Omental fat pad (tissue), 4 donors: ENCODE results near the gene HIC1. TPM values are rescaled to one million over a fixed set of nuclear protein-coding genes. Genes with fewer than 3 reads are reported as not detected.

ENCODE experiments used
- ATAC-seq: fragments of 150-250 bp; one replicate; pipeline ENCODE4 v1.9.1; 2016; ENCODE audit warnings: mild to moderate bottlenecking, moderate library complexity; ENCODE audit not compliant: low FRiP score
- DNase-seq: peaks from one replicate; pipeline ENCODE4 v3.0.0-alpha.2; 2019; ENCODE audit warnings: low spot score
- total RNA-seq, 4 donors: library from RNA; depleted of rRNA; stranded (reverse); fragments of >200 nt; gene quantifications; one replicate each; pipeline ENCODE4 v1.1.0, GENCODE V29; 2016
- TF ChIP-seq, protein P1 (sequence below), 3 donors: fragments of 450-650 bp; IDR thresholded peaks; one replicate each; pipeline ENCODE4 v1.5.1; 2016 to 2017; ENCODE audit warnings: antibody characterized with exemption in 3 of 3, mild to moderate bottlenecking in 3 of 3, moderate library complexity in 2 of 3

HIC1 gene
- total RNA-seq, 4 donors from 2014 or later: 9.9 to 63.8 (median 37.3) TPM

GRCh38 chr17:2013994-2014317, 40.9 kb upstream of the HIC1 start:
- DNase-seq: no peak

DNA sequence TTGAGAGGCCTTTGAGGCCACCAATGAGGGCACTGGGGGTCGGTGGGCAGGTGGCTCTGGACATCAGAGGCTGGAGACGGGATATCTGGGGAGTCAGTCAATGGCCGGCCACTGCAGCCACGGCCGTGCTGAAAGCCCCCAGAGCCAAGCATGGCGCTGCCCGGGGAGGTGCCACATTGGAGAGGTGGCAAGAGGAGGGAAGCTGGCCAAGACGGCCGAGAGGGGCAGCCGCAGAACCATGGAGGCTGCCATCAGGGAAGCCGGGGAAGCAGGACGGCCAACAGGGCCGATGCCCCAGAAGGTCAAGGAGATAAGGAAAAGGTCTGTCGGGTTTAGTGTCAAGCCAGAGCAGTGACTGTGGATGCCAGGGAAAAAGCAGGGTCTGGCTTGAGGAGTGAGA, 39.6 kb upstream of the HIC1 start:
- TF ChIP-seq, protein P1, sequence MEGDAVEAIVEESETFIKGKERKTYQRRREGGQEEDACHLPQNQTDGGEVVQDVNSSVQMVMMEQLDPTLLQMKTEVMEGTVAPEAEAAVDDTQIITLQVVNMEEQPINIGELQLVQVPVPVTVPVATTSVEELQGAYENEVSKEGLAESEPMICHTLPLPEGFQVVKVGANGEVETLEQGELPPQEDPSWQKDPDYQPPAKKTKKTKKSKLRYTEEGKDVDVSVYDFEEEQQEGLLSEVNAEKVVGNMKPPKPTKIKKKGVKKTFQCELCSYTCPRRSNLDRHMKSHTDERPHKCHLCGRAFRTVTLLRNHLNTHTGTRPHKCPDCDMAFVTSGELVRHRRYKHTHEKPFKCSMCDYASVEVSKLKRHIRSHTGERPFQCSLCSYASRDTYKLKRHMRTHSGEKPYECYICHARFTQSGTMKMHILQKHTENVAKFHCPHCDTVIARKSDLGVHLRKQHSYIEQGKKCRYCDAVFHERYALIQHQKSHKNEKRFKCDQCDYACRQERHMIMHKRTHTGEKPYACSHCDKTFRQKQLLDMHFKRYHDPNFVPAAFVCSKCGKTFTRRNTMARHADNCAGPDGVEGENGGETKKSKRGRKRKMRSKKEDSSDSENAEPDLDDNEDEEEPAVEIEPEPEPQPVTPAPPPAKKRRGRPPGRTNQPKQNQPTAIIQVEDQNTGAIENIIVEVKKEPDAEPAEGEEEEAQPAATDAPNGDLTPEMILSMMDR (IDR thresholded peaks at IDR 0.05): no peak
- no peak for DNase-seq
- no peak for ATAC-seq

More at GRCh38 chr17:2013994-2014317, 40.9 kb upstream of the HIC1 start:
- no peak for ATAC-seq
- TF ChIP-seq, protein P1 (IDR thresholded peaks at IDR 0.05): no peak

- DNase-seq (no peak), ATAC-seq (no peak)
- TF ChIP-seq, protein P1 (IDR thresholded peaks at IDR 0.05): no peak
Observed at GRCh38 chr17:2016494-2016893, 38.4 kb upstream of the HIC1 start.

DNA sequence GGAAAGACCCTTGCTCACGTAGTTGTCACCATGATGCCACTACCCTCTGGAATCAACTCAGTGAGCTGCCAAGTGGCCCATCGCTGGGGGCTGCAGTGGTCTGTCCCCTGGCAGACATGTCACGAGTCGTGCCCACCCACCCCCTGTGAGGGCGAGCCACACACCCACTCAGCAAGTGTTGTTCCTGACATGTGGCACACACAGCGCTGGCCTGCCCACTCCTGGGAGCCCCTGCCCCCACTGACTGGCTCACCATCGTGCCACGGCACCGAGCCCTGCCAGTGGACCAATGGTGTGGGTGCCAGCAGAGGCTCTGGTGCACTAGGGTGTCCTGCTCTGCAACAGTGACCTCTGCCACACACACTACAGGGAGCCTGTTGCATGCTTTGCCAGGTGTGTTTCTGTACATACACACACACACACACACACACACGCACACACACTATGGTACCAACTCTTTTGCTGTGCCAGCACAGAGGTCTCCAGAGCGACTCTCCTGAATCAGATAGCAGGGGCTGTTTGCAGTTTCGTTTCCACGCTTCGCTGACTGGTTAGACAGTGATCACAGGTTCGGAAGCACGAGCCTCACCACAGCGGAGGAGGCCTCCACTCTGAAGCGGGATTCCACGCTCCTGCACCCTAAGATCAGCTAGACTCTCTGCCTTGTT, 37.5 kb upstream of the HIC1 start:
- ATAC-seq: no peak
- TF ChIP-seq, protein P1 (IDR thresholded peaks at IDR 0.05): no peak
- no peak for DNase-seq

DNA sequence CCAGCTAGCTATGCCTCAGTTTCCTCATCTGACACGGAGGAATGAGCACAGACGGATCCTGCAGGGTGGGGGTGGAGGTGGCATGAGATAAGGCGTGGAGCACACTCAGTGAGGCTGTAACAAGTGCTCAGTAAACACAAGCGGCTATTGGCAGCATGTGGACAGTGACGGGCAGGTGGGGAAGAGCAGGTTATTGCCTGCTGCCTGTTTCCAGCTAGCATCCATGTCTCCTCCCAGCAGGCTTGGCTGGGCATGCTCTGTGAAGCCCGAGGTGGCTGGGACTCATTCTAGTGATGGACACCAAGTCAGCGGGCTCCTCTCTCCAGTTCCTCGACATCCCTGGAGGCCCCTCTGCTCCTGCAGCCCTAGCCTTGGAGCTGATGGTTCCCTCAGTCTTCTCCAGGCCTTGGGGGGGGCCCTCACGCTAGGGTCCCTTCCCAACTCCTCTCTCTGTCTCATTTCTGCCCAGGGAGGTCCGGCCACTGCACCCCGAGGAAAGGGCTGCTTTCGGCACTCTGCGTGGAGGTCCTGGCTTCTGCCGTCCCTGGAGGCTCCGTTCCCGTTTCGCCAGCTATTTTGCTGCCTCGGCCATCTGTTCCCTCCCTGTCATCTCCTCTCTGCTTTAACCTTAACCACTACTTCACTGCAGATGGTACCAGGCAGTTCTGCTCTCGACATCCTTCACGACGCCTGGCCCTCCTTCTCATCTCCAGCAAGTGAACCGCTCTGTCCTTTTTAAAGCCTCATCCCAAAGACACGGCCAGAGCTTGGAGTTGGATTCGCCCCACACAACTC, 36.0 kb upstream of the HIC1 start:
- DNase-seq (no peak), ATAC-seq (no peak)
- TF ChIP-seq, protein P1 (IDR thresholded peaks at IDR 0.05): no peak

- ATAC-seq: no peak
- TF ChIP-seq, protein P1 (IDR thresholded peaks at IDR 0.05): no peak
- DNase-seq: no peak
Observed at GRCh38 chr17:2019723-2020122, 35.2 kb upstream of the HIC1 start.

GRCh38 chr17:2020721-2021120, 34.2 kb upstream of the HIC1 start:
- TF ChIP-seq, protein P1 (IDR thresholded peaks at IDR 0.05): no peak
- DNase-seq (no peak), ATAC-seq (no peak)
